Bone marrow (tissue), 2 donors: ENCODE data around the gene SMAD3.

Experiments
- DNase-seq, 2 donors: peaks; one replicate each; lab custom pipeline; 2025; lab: John Stamatoyannopoulos, UW

SMAD3 gene

DNA sequence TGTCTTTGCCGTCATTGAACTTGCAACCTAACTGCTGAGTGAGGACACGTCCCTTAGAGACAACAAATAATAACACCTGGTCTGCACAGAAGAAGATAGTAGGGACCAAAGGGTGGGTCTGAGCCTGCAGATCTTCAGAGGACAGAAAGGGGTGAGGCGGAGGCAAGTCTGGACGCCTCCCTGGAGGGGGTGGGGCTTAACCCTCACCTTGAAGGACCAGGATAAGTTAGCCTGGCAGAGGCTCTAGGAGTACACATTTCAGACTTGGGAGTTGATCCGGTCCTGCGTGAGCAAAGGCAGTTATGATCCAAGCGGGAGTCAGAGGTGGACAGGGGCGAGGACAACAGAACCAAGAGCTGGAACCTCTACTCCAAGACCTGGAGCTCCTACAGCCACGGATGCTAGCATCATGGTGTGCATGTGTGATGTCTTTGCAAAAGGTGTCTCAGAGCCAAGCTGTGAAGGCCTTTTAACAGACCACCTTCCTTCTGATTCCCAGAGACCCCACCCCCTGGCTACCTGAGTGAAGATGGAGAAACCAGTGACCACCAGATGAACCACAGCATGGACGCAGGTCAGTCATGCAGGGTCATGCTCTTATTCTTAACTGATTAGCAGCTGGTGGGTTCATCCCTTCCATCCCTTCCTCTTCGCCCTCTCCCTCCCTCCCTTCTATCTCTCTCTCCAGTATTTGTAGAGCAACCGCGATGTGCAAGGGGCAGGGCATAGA is 101.0 kb downstream of the SMAD3 start:
- no peak for DNase-seq

GRCh38 chr15:67167091-67167490 is 101.7 kb downstream of the SMAD3 start:
- DNase-seq = no peak

GRCh38 chr15:67168694-67169093 is 103.3 kb downstream of the SMAD3 start:
- DNase-seq = no peak

DNA sequence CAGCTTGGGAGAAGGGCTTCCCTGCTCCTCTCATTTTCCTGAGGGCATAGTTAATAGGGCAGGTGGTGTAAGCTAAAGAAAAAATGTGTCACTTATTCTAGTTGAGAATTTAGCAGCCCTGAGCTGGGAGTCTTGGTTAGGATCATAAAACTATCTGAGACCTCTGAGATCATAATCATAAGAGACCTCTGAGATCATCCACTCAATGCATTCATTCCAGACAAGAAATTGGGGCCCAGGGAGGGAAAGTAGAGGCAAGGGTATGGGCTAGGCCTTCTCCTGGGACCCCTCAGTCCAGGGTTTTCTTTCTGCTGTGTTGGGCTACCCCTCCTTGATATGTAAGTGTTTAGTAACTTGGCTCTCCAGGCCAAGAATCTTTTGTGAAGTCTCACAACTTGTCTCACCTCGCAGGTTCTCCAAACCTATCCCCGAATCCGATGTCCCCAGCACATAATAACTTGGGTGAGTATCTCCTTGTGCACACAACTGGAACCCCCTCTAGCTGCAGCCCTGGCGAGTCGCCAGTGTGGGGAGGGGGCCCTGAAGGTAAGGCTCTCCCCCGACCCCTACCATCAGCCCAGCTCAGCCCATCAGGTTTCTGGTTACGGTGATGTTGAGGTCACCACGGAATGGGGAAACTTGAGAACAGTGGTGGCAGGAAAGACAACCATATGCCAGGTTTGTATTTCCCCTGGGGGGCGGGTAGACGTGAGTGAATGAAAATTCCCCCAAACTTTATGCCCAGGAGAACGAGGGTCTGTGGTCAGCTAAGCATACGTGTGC is 104.9 kb downstream of the SMAD3 start:
- DNase-seq = no peak

DNA sequence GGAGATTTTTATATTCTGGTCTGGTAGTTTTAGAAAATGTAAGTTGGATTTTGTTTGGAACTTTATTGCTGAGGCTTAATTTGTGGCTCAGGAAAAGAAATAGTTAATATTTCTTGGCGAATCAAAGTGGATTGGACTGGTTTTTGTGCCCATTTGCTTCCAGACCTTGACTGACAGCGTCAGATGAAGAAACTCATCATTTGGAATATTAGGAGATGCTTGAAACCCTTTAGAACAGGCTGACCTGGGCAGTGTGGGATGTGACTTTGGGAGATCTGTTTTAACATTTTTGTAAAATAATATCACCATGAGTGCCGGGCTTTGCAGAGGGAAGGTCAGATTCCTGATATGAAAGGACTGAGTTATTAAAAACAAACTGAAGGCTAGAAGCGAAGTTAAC is 106.1 kb downstream of the SMAD3 start:
- no peak for DNase-seq

- no peak for DNase-seq
Measured at GRCh38 chr15:67172172-67172571, 106.8 kb downstream of the SMAD3 start.

DNA sequence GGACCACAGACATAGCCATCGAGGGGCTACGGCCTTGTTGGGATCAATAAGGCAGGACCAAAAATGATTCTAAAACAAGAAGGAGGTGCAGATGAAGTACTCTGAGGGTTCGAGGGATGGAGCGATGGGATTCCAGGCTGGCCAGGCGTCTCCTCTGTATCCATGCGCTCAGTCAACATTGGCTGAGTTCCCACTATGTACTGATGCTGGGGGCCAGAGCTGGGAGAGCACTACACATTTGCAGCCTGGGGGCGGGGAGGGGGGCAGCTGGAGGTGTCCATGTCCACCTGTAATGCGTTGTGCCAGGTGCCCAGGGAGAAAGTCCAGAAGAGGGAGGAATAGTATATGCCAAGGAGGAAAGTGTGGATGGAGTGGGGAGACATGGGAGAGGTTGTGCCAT is 107.6 kb downstream of the SMAD3 start:
- no peak for DNase-seq

GRCh38 chr15:67173786-67174185 is 108.4 kb downstream of the SMAD3 start:
- no peak for DNase-seq

DNA sequence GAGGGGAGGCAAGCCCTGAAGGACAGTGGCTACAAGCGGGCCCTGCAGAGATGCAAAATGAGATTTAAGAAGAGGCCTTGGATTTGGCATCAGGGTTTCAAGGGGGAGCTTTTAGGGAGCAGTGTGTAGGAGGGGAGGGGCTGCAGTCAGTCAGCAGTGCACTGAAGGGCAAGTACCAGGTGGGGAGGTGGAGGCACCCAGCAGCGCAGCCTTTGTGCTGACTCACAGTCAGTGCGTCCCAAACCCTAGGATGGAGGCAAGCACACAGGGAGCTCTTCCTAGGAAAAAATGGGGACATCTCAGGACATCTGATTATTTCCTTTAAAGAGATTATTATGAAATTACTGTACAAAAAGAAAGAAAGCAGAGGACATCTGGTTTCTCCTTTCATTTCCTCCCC is 109.0 kb downstream of the SMAD3 start:
- no peak for DNase-seq

GRCh38 chr15:67174864-67175573 is 109.6 kb downstream of the SMAD3 start:
- no peak for DNase-seq

GRCh38 chr15:67175643-67176071 is 110.3 kb downstream of the SMAD3 start:
- peak; percentile 32 to 40 for DNase-seq

DNA sequence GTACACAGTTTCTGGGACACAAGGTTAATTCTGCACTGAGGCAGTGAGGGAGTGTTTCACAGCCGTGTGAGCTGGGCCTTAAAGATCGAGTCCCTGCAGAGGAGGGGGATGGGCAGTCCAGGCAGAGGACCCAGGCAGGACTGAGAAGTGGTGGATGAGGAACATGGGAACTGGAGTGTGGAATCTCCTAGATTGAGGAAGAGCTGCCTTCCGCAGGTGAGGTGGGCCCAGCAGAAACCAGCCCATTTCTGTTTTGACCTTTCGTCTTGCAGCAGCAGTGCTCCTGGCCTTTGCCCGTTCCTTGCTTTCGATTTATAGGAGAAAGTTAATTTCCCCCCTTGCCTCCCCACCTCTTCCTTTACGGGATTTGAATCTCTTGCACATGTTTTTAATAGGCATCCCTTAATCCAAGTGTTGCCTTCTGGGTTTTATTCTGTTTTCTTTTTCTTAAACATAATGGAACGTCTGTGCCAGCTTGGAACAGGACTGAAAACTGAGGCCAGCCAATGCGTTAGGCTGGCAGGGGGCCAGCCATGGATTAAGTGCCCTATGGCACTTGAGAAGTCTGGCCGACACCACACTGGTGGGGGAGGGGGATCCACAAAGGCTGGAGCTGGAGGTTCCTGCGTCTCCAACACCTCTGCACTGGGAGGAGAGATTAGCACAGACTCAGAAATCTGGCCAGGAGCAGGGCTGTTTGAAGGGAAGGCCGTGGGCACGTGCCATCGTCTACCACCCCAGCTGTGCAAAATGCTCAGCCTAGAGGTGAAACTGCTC is 111.0 kb downstream of the SMAD3 start:
- DNase-seq = no peak

- no peak for DNase-seq
Measured at GRCh38 chr15:67177752-67178151, 112.3 kb downstream of the SMAD3 start.

DNA sequence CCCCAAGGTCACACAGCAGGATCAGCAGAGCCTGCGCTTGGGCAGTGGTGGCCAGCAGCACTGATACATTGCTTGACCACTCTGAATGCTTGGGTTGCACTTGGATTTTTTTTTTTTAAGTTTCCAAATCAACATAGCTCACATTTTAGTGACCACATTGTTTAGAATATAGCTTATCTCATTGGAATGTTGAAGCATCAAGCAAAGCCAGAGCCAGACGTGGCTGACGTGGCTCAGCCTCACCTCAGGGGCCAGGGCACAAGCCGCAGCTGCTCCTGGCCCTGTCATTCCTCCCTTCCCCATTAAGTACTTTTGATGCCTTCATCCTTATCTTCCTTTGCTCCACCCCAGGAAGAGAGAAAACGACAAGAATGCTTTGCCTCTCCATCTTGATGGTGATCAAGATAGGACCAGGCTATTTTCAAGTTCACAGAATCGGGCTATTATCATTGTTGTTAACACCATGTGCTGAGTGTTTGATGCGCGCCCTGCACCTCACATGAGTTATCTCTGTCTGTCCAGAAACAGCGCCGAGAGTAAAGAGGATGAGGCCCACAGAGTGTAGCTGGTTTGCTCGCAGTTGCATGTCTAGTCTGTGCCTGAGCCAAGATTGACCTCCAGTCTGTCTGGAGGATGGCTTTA is 113.3 kb downstream of the SMAD3 start:
- no peak for DNase-seq

DNA sequence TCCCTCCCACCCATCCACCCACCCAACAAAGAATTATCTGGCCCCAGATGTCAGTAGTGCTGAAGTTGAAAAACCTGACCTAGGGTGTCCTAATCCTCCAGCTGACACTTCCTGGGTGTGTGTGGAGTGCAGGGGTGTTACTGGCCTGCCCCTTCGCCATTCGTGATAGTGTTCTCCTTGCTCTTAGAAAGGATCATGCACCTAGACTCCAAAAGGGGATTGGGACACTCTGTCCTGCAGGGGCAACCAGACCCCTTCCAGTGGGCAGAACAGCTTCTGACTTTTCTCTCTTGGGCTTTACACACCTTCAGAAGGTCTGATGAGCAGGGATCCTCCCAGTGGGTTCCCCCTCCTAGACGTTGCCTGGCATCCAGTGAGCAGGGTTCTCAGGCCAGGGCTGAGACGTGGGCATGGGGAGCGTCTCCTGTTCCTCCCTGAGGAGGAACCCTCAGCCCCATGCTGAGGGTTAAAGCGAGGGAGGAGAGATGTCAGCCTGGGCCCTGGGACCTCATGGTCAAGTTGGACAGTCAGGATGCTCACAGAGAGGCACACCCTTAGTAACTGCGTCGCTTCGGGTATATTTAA is 114.1 kb downstream of the SMAD3 start:
- DNase-seq = no peak

DNA sequence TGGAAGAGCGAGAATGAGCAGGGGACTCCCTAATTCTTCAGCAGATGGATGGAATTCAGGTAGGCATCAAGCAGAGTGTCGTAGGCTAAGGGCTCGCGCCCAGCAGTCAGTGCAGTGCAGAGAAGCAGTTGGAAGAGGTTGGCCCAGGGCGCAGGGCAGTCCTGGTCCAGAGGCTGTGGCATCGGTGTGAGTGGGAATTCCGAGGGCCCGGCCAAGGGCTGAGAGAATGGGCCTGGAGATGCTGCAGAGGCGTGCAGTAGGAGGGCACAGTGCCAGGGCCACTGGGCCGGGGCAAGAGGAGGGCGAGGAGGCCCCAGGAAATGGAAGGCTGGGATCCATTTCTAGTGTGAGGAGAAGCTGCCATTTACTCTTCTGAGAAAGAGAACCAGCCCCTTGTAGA is 114.6 kb downstream of the SMAD3 start:
- no peak for DNase-seq

DNA sequence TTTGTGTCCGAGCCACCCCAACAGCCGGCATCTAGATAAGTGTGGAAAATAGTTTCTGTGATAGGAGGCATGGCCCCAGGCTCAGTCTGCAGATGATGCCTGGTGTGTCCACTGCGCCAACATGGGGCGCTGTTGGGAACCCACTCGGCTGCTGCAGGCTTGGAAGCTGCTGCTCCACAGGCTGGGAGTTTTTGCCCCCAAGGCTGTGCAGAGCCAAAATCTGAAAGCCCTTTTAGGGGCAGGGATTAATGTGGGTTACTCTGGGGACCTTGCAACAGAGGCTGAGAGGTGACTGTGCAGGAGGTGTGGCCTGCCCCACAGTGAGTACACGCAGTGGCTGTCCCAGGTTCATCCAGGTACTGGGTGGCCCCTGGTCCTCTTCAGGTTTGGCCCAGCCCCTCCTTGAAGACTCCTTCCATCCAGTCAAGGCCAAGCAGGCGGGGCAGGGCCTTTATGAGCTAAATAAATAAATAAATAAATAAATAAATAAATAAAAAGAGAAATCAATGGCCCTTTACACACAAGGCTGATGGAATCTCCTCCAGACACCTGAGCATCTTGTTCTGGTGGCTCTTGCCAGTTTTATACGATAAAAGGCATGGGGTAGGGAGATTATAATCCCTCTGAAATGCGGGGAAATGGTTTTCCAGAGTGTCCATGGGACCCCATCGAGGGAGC is 115.3 kb downstream of the SMAD3 start:
- DNase-seq = no peak

- no peak for DNase-seq
Measured at GRCh38 chr15:67181221-67181639, 115.8 kb downstream of the SMAD3 start.

- DNase-seq = no peak
Measured at GRCh38 chr15:67183443-67184169, 118.2 kb downstream of the SMAD3 start.
